HS-27A (cell line): ENCODE data around the gene GIPC2.

ENCODE experiments used
- DNase-seq: peaks from one replicate; pipeline ENCODE4 v3.0.0-alpha.2; 2012; ENCODE audit warnings: low read depth, missing footprints

Gene GIPC2

GRCh38 chr1:78146205-78146771 is 100.5 kb downstream of the GIPC2 start:
- no peak for DNase-seq

DNA sequence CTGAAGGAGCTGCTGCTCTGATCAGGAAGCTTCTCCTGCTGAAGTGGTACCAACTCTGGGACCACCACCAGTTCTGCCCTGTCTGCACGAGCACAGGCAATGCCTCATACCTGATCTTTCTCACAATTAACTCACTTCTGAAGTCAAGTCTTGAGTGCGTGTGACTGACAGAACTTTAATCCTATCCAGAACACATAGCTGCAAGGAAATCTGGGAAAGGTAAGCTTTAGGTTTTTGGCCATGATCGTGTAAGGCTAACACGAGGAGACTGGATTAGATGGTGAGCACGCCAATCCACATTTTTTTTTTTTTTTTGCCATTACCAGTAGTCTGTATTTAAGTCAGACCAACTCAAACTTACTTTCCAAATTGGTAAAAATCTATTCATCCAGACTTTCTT is 101.3 kb downstream of the GIPC2 start:
- DNase-seq: no peak

GRCh38 chr1:78153092-78153736 is 107.4 kb downstream of the GIPC2 start:
- no peak for DNase-seq

DNA sequence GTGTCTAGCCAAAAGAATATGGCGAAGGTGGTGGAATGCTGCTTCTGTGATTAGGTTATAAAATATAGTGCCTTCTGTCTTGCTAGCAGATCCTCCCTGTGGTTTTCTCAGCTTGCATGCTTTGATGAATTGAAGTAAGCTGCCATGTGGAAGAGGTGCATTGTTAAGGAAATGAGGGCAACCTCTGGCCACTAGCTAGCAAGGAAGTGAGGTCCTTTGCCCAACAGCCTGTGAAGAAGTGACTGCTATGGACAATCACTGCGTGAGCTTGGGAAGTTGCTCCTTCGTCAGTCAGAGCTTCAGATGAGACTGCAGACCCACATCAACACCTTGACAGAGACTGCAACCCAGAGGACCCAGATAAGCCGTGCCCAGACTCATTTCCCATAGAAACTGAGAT is 109.4 kb downstream of the GIPC2 start:
- DNase-seq: no peak

DNA sequence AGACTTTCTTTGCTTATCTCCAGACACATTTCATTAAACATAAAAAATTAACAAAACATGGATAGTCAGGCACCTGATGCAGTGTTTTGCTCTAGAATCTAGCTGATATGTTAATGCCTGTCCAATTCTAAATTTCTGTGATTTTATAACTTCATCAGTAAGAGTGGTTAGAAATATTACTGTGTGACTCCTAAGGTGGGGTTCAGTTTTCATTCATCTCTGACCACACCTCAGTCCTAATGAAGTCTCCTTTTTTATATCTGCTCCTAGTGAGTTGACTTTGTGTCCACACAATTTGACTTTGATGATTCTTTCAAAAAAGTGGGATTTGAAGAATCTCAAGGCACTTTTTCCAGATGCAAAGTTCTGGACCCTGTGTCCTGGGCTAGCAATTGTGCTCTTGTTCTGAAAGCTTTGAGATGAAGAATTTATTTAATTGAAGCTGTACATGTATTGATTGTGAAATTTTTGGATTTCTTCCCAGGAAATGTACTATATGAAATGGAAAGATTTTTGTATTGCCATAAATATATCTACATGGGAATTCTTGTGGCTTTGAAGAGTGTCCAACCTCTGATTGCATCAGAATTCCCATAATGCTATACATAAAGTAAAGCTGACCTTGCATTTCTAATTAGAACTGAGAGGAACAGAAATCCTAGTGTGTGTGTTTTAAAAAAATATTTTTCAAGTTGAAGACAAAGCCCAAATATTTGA is 111.2 kb downstream of the GIPC2 start:
- DNase-seq: no peak

DNA sequence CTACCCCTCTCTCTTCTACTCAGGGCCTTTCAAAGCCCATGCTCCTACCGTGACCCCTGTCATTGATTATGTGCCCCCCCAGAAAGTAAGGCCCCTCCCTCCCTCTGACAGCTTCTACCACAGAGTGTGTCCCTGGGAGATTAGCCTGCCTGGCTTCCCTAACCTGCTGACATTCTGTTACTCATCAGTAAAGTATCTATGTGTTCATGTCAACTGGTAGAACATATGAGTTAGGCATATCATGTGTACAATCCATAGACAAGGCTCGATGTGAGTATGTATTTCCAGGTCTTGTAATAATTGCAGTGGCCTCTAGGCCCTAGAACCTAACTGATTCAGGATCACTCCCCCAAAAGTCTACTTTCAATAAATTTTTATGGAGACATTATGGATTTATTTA is 120.0 kb downstream of the GIPC2 start:
- no peak for DNase-seq

DNA sequence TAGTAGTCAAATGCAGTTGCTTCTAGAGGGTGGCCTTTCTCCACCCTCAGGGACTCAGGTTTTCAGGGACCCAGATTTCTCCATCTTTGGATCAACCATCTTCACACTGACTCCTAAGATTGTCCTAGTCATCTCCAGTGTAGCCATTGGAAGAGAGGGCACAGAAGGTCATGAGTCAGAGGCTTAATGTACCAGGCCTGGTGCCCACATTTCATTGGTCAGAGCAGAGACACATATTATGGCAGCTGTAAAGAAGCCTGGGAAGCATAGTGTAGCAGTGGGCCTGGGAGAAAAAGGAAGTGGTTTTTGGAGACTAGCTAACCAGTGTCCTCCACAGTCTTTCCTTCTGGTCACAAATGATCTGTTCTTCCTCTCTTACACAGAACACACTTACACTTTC is 122.5 kb downstream of the GIPC2 start:
- no peak for DNase-seq

GRCh38 chr1:78170859-78171258 is 125.1 kb downstream of the GIPC2 start:
- no peak for DNase-seq

DNA sequence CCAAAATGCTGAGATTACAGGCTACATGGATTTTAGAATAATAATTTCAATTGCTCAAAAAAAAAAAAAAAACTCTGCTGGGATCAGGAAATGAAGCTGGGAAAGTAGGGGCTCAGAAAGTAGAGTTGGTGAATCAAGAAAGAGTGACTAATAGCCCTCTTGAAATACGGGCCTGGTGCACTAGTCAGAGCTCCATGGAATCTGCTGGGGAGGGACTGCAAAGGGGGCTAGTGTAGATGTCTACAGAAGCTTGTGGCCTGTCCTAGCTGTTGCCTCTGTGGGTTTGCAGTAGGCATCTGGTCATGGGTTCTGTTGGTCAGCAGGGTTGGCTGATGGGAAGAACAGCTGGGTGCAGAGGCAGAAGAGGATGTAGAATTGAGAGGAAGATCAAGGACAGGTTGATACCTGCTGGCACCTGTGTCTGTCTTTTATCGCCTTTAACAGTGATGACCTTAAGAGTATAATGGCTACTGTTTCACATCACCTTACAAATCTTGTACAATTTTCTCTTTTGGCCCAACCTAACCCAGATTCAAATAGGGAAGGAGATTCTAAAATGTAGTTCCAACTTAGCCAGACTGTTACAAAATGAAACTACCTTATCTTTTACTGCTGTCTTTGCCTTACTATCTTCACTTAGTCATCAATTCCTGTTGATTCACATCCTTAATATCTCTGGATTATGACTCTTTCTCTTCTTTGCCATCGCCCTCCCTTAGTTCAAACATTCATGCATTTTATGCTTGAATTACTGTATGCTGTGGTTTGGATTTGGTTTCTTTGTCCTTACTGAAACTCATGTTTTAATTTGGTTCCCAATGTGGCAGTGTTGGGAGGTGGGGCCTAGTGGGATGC is 126.2 kb downstream of the GIPC2 start:
- DNase-seq: peak; percentile 60

- no peak for DNase-seq
Observed at GRCh38 chr1:78176448-78176847, 130.7 kb downstream of the GIPC2 start.

GRCh38 chr1:78177708-78178270 is 132.0 kb downstream of the GIPC2 start:
- no peak for DNase-seq

DNA sequence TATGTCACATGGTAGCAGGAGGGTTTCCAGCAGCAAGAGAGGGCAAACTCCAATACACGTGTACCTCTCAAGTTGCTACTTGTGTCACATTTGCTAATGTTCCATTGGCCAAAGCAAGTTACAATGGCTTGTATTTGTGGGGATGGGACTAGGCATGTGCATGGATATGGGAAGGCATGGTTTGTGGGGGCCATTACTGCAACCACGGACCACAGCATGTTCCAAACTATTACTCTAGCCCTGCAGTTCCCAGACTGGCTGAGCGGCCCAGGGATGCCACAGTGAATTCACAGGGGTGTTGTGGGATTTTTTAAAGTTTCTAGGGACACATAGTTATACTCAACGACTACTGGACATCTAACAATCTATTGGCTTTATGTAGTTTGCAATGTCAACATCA is 133.1 kb downstream of the GIPC2 start:
- no peak for DNase-seq

DNA sequence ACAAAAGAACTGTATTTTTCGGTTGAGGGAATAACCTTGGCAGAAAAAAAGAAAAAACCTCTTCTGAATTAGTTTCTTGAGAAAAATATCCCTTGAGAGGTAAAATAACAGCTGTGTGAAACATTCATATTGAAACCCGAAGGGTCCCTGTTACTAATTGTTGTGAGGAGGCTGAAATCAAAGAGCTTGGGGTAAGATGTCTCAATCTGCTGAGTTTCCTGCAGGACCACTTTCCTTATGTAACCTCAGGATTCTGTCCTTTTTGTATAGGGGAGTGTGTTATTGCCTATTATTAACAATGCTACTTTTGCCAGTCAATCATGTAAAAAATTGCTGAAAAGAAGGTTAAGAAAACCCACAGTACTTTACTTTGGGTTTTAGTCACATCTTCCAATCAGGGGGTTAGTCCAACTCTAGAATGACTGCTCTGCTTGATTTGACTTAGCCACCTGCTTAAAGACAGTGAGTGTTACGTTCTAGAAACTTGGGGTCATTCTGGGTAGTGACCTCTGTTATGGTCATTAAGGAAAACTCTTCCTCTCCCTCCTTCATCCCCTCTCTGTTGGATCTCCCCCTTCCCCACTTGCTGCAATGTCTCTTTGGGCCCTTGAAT is 138.8 kb downstream of the GIPC2 start:
- no peak for DNase-seq
